Measurements from ENCODE around the gene DGLUCY. TPM values are rescaled to one million over a fixed set of nuclear protein-coding genes. Genes with fewer than 3 reads are reported as not detected.

The DGLUCY gene
- total and polyA plus RNA-seq, 4 donors: 29.0 to 74.3 (median 52.1) TPM

GRCh38 chr14:91108941-91109611, 4.8 kb upstream of the DGLUCY start:
- Histone ChIP-seq H3K4me1 (ENCODE audit: control insufficient read depth in 5 of 5, insufficient read depth in 5 of 5, low read length in 5 of 5) (peaks cover 0 to 17% (median 7%) of the 10 kb centered on the region in 5 donors), H3K4me3 (no peak overlapping the region), H3K27ac (ENCODE audit: low read depth in 1 of 2, low read length in 1 of 2) (peak overlapping the region in 1 of 2 donors; percentile 5), H3K27me3 (ENCODE audit: control insufficient read depth in 3 of 3, insufficient read depth in 3 of 3, low read length in 2 of 3) (no peaks in the 10 kb centered on the region), H3K36me3 (ENCODE audit: control insufficient read depth in 4 of 4, insufficient read depth in 4 of 4, low read length in 4 of 4) (no peaks in the 10 kb centered on the region), H3K9ac (ENCODE audit: insufficient read depth in 1 of 2, low read length in 2 of 2) (no peak overlapping the region), H3K9me3 (ENCODE audit: control insufficient read depth in 4 of 4, insufficient read depth in 3 of 4, low read length in 3 of 4) (no peaks in the 10 kb centered on the region)
- no peak for ATAC-seq (ENCODE audit: insufficient read depth, low FRiP score)
- no peak for DNase-seq
- WGBS, 2 donors: 39 to 52% methylated on average over 7 of the region's 7 CpGs
- TF ChIP-seq CTCF (IDR thresholded peaks at IDR 0.05; ENCODE audit: control extremely low read depth, extremely low read depth): no peak

GRCh38 chr14:91111443-91111842, 2.4 kb upstream of the DGLUCY start:
- H3K4me3 ChIP-seq: no peak overlapping the region
- H3K27ac ChIP-seq (ENCODE audit: low read depth in 1 of 2, low read length in 1 of 2): no peak overlapping the region
- H3K9me3 ChIP-seq (ENCODE audit: control insufficient read depth in 4 of 4, insufficient read depth in 3 of 4, low read length in 3 of 4): no peaks in the 10 kb centered on the region
- no peak for TF ChIP-seq CTCF (IDR thresholded peaks at IDR 0.05; ENCODE audit: control extremely low read depth, extremely low read depth)
- peaks cover 6 to 36% (median 8%) of the 10 kb centered on the region in 5 donors for H3K4me1 ChIP-seq (ENCODE audit: control insufficient read depth in 5 of 5, insufficient read depth in 5 of 5, low read length in 5 of 5)
- H3K27me3 ChIP-seq (ENCODE audit: control insufficient read depth in 3 of 3, insufficient read depth in 3 of 3, low read length in 2 of 3): no peaks in the 10 kb centered on the region
- ATAC-seq (ENCODE audit: insufficient read depth, low FRiP score) (no peak), DNase-seq (no peak)
- 84 to 100% methylated on average over 1 of the region's 1 CpG for WGBS, 2 donors
- no peaks in the 10 kb centered on the region for H3K36me3 ChIP-seq (ENCODE audit: control insufficient read depth in 4 of 4, insufficient read depth in 4 of 4, low read length in 4 of 4)
- no peak overlapping the region for H3K9ac ChIP-seq (ENCODE audit: insufficient read depth in 1 of 2, low read length in 2 of 2)

GRCh38 chr14:91112194-91112593, 1.7 kb upstream of the DGLUCY start:
- ATAC-seq (ENCODE audit: insufficient read depth, low FRiP score): no peak
- 94% methylated on average over 4 of the region's 4 CpGs for WGBS, 2 donors
- DNase-seq: no peak
- Histone ChIP-seq H3K27ac (ENCODE audit: low read depth in 1 of 2, low read length in 1 of 2) (no peak overlapping the region), H3K27me3 (ENCODE audit: control insufficient read depth in 3 of 3, insufficient read depth in 3 of 3, low read length in 2 of 3) (no peaks in the 10 kb centered on the region), H3K9ac (ENCODE audit: insufficient read depth in 1 of 2, low read length in 2 of 2) (no peak overlapping the region), H3K9me3 (ENCODE audit: control insufficient read depth in 4 of 4, insufficient read depth in 3 of 4, low read length in 3 of 4) (no peaks in the 10 kb centered on the region), H3K4me3 (no peak overlapping the region), H3K36me3 (ENCODE audit: control insufficient read depth in 4 of 4, insufficient read depth in 4 of 4, low read length in 4 of 4) (no peaks in the 10 kb centered on the region), H3K4me1 (ENCODE audit: control insufficient read depth in 5 of 5, insufficient read depth in 5 of 5, low read length in 5 of 5) (peaks cover 7 to 36% (median 15%) of the 10 kb centered on the region in 5 donors)
- no peak for TF ChIP-seq CTCF (IDR thresholded peaks at IDR 0.05; ENCODE audit: control extremely low read depth, extremely low read depth)

Measured in lung (tissue), 12 donors.